Choroid plexus epithelial cell (primary cell): Measurements from ENCODE around the gene SNX30.
A peak's percentile ranks its signal among the peaks of the same experiment; 100 is the strongest.

ENCODE experiments used
- DNase-seq: peaks from one replicate; pipeline ENCODE4 v3.0.0-alpha.2; 2010; ENCODE audit warnings: low read depth
- H3K4me3 ChIP-seq: 2 replicates; pipeline ENCODE4 v1.5.1; 2011; ENCODE audit warnings: low read depth, mild to moderate bottlenecking, control low read depth, low read length, moderate library complexity
- CTCF ChIP-seq: conservative IDR thresholded peaks from 2 replicates; pipeline ENCODE4 v1.5.1; 2011; ENCODE audit warnings: low read depth, mild to moderate bottlenecking, control low read depth, inconsistent platforms, low read length, moderate library complexity

The SNX30 gene

GRCh38 chr9:112839331-112839730 lies 88.8 kb downstream of the SNX30 start:
- TF ChIP-seq CTCF = no peak
- no peak for DNase-seq
- no peak overlapping the region for H3K4me3 ChIP-seq

GRCh38 chr9:112841261-112841660 lies 90.7 kb downstream of the SNX30 start:
- DNase-seq = no peak
- TF ChIP-seq CTCF = no peak
- no peak overlapping the region for H3K4me3 ChIP-seq

- DNase-seq = no peak
- TF ChIP-seq CTCF = no peak
These were observed 92.0 kb downstream of the SNX30 start for GRCh38 chr9:112842555-112842954.

GRCh38 chr9:112844771-112845542 lies 94.4 kb downstream of the SNX30 start:
- TF ChIP-seq CTCF = peak; percentile 99
- DNase-seq = peak; percentile 79
- H3K4me3 ChIP-seq = no peak overlapping the region

More at GRCh38 chr9:112842555-112842954, 92.0 kb downstream of the SNX30 start:
- H3K4me3 ChIP-seq = no peak overlapping the region

- no peak for DNase-seq
- no peak overlapping the region for H3K4me3 ChIP-seq
- TF ChIP-seq CTCF = no peak
These were observed 96.2 kb downstream of the SNX30 start for GRCh38 chr9:112846528-112847488.

- no peak overlapping the region for H3K4me3 ChIP-seq
- DNase-seq = no peak
- TF ChIP-seq CTCF = no peak
These were observed 98.0 kb downstream of the SNX30 start for GRCh38 chr9:112848316-112849151.
